ENCODE data around the gene CCDC116.
"Not testable (repeated sequence)": the region's sequence is repeated elsewhere in the genome, so short reads cannot be mapped to it uniquely, and the experiment has no call there.

Gene CCDC116

GRCh38 chr22:21652547-21653545 is 20.3 kb downstream of the CCDC116 start:
- no peak for DNase-seq (ENCODE audit: low read depth)

GRCh38 chr22:21657020-21657359 is 24.4 kb downstream of the CCDC116 start:
- no peak for DNase-seq (ENCODE audit: low read depth)

GRCh38 chr22:21657360-21658032 is 24.9 kb downstream of the CCDC116 start:
- no peak for DNase-seq (ENCODE audit: low read depth)

GRCh38 chr22:21659864-21660525 is 27.4 kb downstream of the CCDC116 start:
- no peak for DNase-seq (ENCODE audit: low read depth)

- no peak for DNase-seq (ENCODE audit: low read depth)
Observed at GRCh38 chr22:21660904-21661303, 28.3 kb downstream of the CCDC116 start.

- DNase-seq (ENCODE audit: low read depth) = no peak
Observed at GRCh38 chr22:21661991-21662390, 29.4 kb downstream of the CCDC116 start.

- DNase-seq (ENCODE audit: low read depth) = no peak
Observed at GRCh38 chr22:21663738-21664137, 31.2 kb downstream of the CCDC116 start.

GRCh38 chr22:21665047-21665851 is 32.7 kb downstream of the CCDC116 start:
- DNase-seq (ENCODE audit: low read depth) = no peak

- DNase-seq (ENCODE audit: low read depth) = no peak
Observed at GRCh38 chr22:21666786-21667185, 34.2 kb downstream of the CCDC116 start.

GRCh38 chr22:21669026-21669425 is 36.5 kb downstream of the CCDC116 start:
- DNase-seq (ENCODE audit: low read depth) = no peak

GRCh38 chr22:21672107-21672629 is 39.6 kb downstream of the CCDC116 start:
- DNase-seq (ENCODE audit: low read depth) = no peak

GRCh38 chr22:21673534-21674321 is 41.2 kb downstream of the CCDC116 start:
- no peak for DNase-seq (ENCODE audit: low read depth)

- DNase-seq (ENCODE audit: low read depth) = no peak
Observed at GRCh38 chr22:21674638-21675245, 42.2 kb downstream of the CCDC116 start.

- no peak for DNase-seq (ENCODE audit: low read depth)
Observed at GRCh38 chr22:21677606-21678443, 45.3 kb downstream of the CCDC116 start.

- DNase-seq (ENCODE audit: low read depth) = not testable (repeated sequence)
Observed at GRCh38 chr22:21678842-21679241, 46.3 kb downstream of the CCDC116 start.

GRCh38 chr22:21679383-21679782 is 46.8 kb downstream of the CCDC116 start:
- DNase-seq (ENCODE audit: low read depth) = no peak

- DNase-seq (ENCODE audit: low read depth) = no peak
Observed at GRCh38 chr22:21680830-21681565, 48.4 kb downstream of the CCDC116 start.

- DNase-seq (ENCODE audit: low read depth) = no peak
Observed at GRCh38 chr22:21681566-21682370, 49.2 kb downstream of the CCDC116 start.
